HEK293T (cell line): ENCODE measurements around the gene DMD.

Source experiments
- CTCF ChIA-PET: fragments of 350-600 bp; formaldehyde crosslinking; extraction: SDS; loops from one replicate; lab custom pipeline; 2021; ENCODE audit warnings: antibody characterized with exemption, inconsistent platforms; lab: Yijun Ruan, JAX
- POLR2A ChIA-PET: fragments of 350-600 bp; formaldehyde crosslinking; extraction: SDS; loops from one replicate; lab custom pipeline; 2020; ENCODE audit warnings: antibody characterized with exemption, inconsistent platforms; lab: Yijun Ruan, JAX
- DNase-seq: peaks from one replicate; pipeline ENCODE4 v3.0.0; 2012; ENCODE audit warnings: mixed read lengths; ENCODE audit errors: extremely low spot score
- ARNT ChIP-seq: fragments of 450-650 bp; IDR thresholded peaks from 2 replicates; pipeline ENCODE4 v1.6.1; 2017; ENCODE audit warnings: mild to moderate bottlenecking
- BHLHE40 ChIP-seq: fragments of 450-650 bp; IDR thresholded peaks from 2 replicates; pipeline ENCODE4 v1.6.1; 2016; ENCODE audit warnings: mild to moderate bottlenecking, moderate library complexity, borderline replicate concordance
- CTBP1 ChIP-seq: fragments of 450-650 bp; IDR thresholded peaks from 2 replicates; pipeline ENCODE4 v1.6.1; 2016; ENCODE audit warnings: borderline replicate concordance
- ELF4 ChIP-seq: fragments of 450-650 bp; IDR thresholded peaks from 2 replicates; pipeline ENCODE4 v1.6.1; 2017; ENCODE audit warnings: antibody characterized with exemption
- FOXA1 ChIP-seq: fragments of 450-650 bp; IDR thresholded peaks from 2 replicates; pipeline ENCODE4 v1.6.1; 2016; ENCODE audit warnings: mild to moderate bottlenecking
- FOXK2 ChIP-seq: fragments of 450-650 bp; IDR thresholded peaks from 2 replicates; pipeline ENCODE4 v1.6.1; 2016; ENCODE audit warnings: mild to moderate bottlenecking
- FOXM1 ChIP-seq: fragments of 450-650 bp; IDR thresholded peaks from 2 replicates; pipeline ENCODE4 v1.6.1; 2017; ENCODE audit warnings: mild to moderate bottlenecking, borderline replicate concordance
- HDGF ChIP-seq: fragments of 450-650 bp; IDR thresholded peaks from 2 replicates; pipeline ENCODE4 v1.6.1; 2017; ENCODE audit warnings: antibody characterized with exemption, borderline replicate concordance
- L3MBTL2 ChIP-seq: fragments of 450-650 bp; conservative IDR thresholded peaks from 2 replicates; pipeline ENCODE4 v1.6.1; 2016; ENCODE audit warnings: mild to moderate bottlenecking
- LEF1 ChIP-seq: fragments of 450-650 bp; IDR thresholded peaks from 2 replicates; pipeline ENCODE4 v1.6.1; 2017; ENCODE audit warnings: mild to moderate bottlenecking, borderline replicate concordance
- NFRKB ChIP-seq: fragments of 450-650 bp; IDR thresholded peaks from 2 replicates; pipeline ENCODE4 v1.6.1; 2016; ENCODE audit warnings: mild to moderate bottlenecking, moderate library complexity
- SP1 ChIP-seq: fragments of 450-650 bp; IDR thresholded peaks from 2 replicates; pipeline ENCODE4 v1.6.1; 2017
- SUZ12 ChIP-seq: fragments of 450-650 bp; IDR thresholded peaks from 2 replicates; pipeline ENCODE4 v1.6.1; 2016; ENCODE audit warnings: mild to moderate bottlenecking
- TARDBP ChIP-seq: fragments of 450-650 bp; IDR thresholded peaks from 2 replicates; pipeline ENCODE4 v1.6.1; 2016
- ZNF384 ChIP-seq: fragments of 450-650 bp; IDR thresholded peaks from 2 replicates; pipeline ENCODE4 v1.6.1; 2016
- TF ChIP-seq, protein P1 (sequence below): fragments of 450-650 bp; IDR thresholded peaks from 2 replicates; pipeline ENCODE4 v1.6.1; 2016

Gene DMD

DNA sequence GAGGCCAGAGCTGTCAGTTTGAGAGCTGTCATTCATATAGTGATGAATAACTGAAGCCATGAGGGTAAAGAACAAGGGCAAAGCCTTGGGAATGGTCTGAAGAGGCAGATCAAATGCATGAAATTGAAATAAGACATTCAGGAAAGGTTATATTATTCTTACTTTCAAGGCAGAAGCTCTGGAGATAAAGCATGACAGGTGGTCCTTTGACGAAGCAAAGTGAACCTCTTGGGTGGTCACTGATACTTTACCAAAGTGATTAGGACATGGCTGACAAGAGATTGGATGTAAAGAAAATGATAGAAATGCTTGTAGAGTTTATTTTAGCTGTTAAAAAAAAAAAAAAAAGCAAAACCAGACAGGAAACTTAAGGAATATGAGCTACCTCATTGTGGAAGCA, 1505.5 kb downstream of the DMD start:
- ChIA-PET CTCF (interaction anchor here (0.7 kb wide), 1 partner anchor 490 kb away, joined by 4 read pairs; no protein-coding TSS in a partner anchor), POLR2A (no interaction called here)
- no peak for TF ChIP-seq SP1
- TF ChIP-seq FOXK2: no peak
- TF ChIP-seq ARNT: no peak
- no peak for TF ChIP-seq FOXM1
- TF ChIP-seq, protein P1, sequence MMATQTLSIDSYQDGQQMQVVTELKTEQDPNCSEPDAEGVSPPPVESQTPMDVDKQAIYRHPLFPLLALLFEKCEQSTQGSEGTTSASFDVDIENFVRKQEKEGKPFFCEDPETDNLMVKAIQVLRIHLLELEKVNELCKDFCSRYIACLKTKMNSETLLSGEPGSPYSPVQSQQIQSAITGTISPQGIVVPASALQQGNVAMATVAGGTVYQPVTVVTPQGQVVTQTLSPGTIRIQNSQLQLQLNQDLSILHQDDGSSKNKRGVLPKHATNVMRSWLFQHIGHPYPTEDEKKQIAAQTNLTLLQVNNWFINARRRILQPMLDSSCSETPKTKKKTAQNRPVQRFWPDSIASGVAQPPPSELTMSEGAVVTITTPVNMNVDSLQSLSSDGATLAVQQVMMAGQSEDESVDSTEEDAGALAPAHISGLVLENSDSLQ: no peak
- TF ChIP-seq NFRKB: no peak
- no peak for TF ChIP-seq ELF4
- TF ChIP-seq HDGF: no peak
- TF ChIP-seq CTBP1: no peak
- TF ChIP-seq BHLHE40: no peak
- TF ChIP-seq ZNF384: no peak
- no peak for TF ChIP-seq SUZ12
- no peak for TF ChIP-seq LEF1
- DNase-seq: no peak

DNA sequence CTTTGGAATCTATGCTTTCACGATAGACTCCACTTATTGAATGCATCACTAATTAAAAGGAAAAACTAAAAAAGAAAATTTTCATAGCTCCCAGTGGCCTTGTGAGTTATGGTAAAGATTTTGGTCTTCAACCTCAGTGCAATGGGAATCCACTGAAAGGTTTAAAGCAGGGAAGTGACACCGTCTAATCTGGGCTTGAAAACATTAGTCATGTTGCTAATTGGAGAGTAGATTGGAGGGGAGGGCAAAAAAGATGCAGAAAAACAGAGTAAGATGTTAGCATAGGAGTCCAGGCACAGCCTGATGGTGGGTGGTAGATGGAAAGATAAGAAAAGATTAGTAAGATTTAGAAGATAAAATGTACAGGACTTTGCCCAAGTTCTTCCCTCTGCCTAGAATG, 1506.4 kb downstream of the DMD start:
- TF ChIP-seq SP1 (no peak), ELF4 (no peak), FOXK2 (no peak), LEF1 (no peak)
- ChIA-PET CTCF (no interaction called here), POLR2A (no interaction called here)
- no peak for DNase-seq

DNA sequence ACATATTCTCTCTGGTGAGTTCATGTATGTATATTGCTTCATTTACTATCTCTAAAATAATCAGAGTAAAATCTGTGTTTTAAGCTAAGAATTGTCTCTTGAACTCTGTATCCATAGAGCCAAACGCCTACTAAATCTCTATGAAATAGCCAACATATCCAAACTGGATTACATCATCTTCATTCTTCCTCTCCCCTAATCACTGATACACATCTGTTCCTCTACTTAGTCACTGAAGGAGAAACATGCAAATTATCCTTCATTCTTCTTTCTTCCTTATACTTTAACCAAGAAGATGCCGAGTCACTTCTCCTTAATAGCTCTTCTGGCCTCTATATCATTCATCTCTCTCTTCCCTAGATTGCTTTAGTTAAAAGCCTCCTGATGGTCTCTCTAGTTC, 1509.1 kb downstream of the DMD start:
- ChIA-PET CTCF (interaction anchor here (0.6 kb wide), 1 partner anchor 17 kb away, joined by 3 read pairs; no protein-coding TSS in a partner anchor), POLR2A (no interaction called here)
- TF ChIP-seq ELF4 (no peak), FOXA1 (no peak), FOXM1 (no peak), L3MBTL2 (no peak), ZNF384 (no peak), CTBP1 (no peak), SP1 (no peak), FOXK2 (no peak), NFRKB (no peak), HDGF (no peak), ARNT (no peak), SUZ12 (no peak), TARDBP (no peak), BHLHE40 (no peak), LEF1 (no peak)
- TF ChIP-seq, protein P1: no peak
- DNase-seq: no peak

DNA sequence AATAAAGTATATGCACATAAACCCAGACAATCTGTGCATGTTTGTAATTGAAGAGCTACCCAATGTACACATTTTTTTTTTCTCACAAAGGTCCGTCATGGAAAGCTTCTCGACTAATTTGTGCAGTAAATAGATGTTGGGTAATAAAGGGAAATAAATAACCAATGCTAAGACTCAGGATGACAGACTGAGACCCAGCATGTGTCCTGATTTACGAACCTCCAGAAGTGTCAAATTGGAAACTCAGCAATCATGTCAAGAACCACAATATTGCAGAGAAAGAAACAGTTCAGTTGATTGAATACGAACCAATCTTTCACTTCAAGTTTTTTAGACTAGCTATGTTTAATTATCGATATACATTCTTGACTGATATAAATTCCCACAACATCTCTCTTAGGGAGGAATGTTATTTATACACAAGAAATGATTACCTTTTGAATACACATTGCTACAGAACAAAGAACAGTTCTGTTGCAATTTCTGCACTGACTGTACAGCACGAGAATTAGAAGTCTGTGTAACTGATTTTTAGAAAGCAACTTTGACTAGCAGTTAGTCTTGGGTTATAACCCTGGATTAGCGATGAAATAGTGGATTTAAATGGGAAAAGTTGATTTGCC, 1513.9 kb downstream of the DMD start:
- CTCF ChIA-PET: no interaction called here
- POLR2A ChIA-PET: no interaction called here
- TF ChIP-seq FOXM1 (no peak), SUZ12 (no peak), ARNT (no peak), SP1 (no peak), TARDBP (no peak), NFRKB (no peak), HDGF (no peak), ZNF384 (no peak), FOXA1 (no peak), L3MBTL2 (no peak), FOXK2 (no peak), ELF4 (no peak), CTBP1 (no peak), BHLHE40 (no peak), LEF1 (no peak)
- TF ChIP-seq, protein P1: no peak
- DNase-seq: no peak

DNA sequence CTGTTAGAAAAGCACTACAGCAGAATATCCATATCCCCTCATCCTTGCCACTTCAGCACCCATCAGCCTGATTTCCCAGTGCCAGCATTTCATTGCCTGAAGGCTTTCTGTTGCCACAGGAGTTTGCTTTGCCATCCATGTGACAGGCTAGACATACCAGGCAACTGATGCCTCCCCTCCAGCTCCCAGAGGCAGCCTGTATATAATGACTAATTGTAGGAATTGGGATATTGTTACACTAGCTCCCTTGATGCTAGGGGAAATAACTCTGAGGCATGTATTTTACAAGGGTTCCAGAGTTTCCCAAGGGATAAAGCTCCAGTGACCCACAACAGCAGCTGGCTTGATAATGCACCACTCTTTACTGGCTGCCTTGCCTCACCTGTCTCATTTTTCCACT, 1531.5 kb downstream of the DMD start:
- TF ChIP-seq SUZ12: no peak
- TF ChIP-seq CTBP1: no peak
- TF ChIP-seq FOXM1: no peak
- TF ChIP-seq ARNT: no peak
- no peak for TF ChIP-seq NFRKB
- TF ChIP-seq ELF4: no peak
- no peak for TF ChIP-seq LEF1
- TF ChIP-seq L3MBTL2: no peak
- TF ChIP-seq, protein P1: no peak
- TF ChIP-seq FOXA1: no peak
- TF ChIP-seq SP1: no peak
- CTCF ChIA-PET: no interaction called here
- POLR2A ChIA-PET: no interaction called here
- DNase-seq: no peak
